ENCODE measurements around the gene MYLK3. TPM values are rescaled to one million over a fixed set of nuclear protein-coding genes. Genes with fewer than 3 reads are reported as not detected.

The MYLK3 gene
- polyA plus RNA-seq, 4 donors: 0.59 to 1.1 (median 1.0) TPM

DNA sequence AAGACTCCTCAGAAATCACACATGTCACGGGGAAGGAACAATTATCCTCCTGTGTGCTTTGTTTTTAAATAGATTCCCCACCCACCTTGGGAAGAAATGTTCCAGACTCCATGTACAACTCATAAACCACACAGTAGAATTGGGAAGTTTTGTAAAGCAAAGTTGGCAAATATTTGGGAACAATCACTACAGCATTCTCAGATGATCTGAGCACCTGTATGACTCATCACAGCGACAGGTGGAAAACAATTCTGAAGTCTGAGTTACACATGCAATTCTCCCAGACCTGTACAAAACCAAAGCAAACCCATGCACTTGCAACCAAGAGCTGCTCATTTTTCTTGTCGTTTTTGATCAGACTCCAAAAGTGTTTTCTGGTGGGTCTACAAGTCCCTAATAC, 14.4 kb upstream of the MYLK3 start:
- DNase-seq (ENCODE audit: low read depth in 4 of 4, low spot score in 2 of 4): no peak

GRCh38 chr16:46759309-46759708, 11.2 kb upstream of the MYLK3 start:
- no peak for DNase-seq (ENCODE audit: low read depth in 4 of 4, low spot score in 2 of 4)

DNA sequence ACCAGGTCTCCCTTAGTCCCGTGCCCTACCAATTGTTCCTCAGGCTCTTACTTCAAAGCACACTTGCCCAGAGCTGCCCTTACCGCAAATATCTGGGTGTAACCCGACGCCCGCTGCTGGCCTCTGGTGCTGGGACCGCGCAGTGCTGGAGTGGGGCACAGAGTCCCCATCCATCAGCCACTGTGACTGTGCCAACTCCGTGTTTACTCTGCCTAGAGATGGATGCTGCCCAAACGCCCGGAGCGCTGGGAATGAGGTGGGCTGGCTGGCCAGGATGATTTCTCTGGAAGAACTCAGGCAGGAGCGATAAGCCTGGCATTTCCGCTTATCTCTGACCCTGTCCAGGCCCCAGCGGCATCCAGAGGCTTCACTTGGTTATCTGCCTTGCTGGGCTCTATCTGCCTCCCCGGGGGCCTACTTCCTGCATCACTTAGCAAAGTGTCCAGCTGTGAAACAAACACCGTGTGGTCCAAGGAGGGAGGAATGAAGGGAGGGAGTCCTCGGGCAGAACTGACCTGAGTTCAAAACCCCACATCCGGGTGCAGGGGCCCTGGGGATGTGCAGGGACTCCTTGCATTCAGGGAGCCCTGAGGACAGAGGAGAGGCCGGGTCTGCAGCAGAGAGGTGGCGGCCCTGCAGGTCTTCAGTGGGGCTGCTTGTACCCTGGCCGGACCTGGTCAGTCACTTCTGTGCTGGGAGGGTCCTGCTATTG, 9.4 kb upstream of the MYLK3 start:
- DNase-seq (ENCODE audit: low read depth in 4 of 4, low spot score in 2 of 4): no peak

DNA sequence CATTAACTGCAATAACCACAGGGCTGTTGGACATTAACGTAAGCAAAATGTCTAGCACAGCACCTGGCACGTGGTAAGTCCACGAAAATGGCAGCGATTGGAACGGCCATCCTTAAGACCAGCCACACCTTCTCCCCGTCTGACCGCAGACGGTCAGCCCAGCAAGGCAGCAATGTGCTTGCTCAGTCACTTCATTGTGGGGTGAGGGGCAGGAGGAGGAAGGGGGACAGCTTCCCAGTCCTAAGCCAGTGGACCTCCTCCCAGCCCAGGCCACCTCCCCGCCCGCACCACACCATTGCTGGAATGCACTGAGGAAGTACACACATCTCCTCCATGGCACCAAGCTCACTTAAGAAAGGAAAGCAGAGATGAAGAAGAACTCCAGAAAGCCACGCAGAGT, 8.6 kb upstream of the MYLK3 start:
- DNase-seq (ENCODE audit: low read depth in 4 of 4, low spot score in 2 of 4): no peak

- no peak for DNase-seq (ENCODE audit: low read depth in 4 of 4, low spot score in 2 of 4)
Measured at GRCh38 chr16:46753015-46753414, 4.9 kb upstream of the MYLK3 start.

- DNase-seq (ENCODE audit: low read depth in 4 of 4, low spot score in 2 of 4): no peak
Measured at GRCh38 chr16:46751381-46751780, 3.2 kb upstream of the MYLK3 start.

DNA sequence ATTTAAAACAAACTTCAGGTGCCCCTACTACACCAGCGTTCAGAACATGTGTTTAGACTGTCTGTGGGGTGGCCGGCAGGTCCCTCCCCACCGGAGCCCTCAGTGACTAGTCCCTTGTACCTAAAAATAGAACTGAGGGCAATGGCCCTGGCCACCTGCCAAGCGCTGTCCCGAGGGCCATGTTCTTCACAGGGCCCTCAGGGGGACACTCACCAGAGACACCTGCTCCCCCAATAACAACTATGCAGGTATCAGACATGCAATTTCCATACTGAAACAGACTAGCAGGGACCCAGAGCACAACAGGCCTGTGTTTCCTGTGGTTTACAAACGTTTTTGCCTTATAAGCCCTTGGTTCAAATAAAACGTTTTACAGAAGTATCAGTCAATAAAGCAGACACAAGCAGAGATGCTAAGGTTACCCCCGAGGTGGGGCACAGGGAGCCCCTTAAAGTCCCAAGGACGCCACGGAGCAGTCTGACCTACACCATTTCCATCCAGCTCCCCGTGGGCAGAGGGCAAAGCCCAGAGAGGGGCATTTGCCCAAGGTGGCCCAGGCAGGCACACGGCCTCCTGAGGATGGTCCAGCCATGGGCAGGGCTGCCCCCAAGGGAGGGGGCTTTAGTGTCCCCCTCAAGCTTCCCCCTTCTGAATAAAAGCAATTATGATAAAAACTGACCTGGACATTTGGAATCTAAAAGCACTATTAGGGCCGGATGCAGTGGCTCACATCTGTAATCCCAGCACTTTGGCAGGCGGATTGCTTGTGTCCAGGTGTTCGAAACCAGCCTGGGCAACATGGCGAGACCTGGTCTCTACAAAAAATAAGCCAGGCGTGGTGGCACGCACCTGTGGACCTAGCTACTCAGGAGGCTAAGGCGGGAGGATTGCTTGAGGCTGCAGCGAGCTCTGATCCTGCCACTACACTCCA, 896 bp upstream of the MYLK3 start:
- DNase-seq (ENCODE audit: low read depth in 4 of 4, low spot score in 2 of 4): no peak

DNA sequence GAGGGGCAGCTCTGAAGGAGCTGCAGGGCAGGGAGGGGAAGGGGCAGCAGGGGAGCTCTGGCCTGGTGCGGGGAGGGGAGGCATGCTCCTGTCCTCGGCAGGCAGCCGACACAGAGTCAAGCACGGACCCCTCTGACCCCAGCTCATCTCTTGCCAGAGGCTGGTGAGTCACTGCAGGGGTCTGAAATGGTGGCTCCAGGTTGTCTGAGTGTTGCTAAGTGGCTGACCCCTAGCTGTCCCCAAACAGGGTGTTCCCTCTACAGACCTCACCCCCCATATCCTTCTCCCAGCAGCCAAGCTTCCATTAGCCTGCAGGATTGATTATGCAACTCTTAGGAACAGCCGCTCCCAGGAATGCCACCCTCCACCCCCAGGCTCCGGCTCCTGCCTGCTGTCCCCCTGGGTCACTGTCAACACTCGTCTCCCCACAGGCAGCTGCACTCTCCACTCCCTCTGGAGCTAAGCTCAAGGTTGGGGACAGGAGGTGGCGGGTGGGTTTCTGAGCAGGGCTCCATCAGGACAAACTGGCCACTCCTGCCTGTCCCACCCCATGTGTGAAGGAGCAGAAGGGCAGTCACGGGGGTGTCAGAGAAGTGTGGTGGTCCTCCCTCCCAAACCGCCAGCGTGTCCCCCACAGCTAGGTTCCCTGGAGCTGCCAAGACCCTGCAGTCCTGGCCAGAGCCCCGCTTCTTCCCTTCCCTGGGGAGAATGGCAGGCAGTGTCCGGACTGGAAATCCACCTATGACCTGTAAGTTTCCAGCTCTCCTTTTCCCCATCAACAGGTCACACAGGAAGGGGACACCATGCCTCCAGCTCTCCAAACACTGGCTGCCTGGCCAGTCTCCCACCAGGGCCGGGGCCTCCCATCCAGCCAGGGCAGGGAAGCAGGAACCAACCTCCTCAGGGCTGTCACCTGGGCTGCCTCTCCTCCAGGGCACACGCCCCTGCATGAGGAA, 1.0 kb downstream of the MYLK3 start:
- no peak for DNase-seq (ENCODE audit: low read depth in 4 of 4, low spot score in 2 of 4)

GRCh38 chr16:46745617-46746016, 2.5 kb downstream of the MYLK3 start:
- no peak for DNase-seq (ENCODE audit: low read depth in 4 of 4, low spot score in 2 of 4)

GRCh38 chr16:46743232-46743719, 4.9 kb downstream of the MYLK3 start:
- no peak for DNase-seq (ENCODE audit: low read depth in 4 of 4, low spot score in 2 of 4)

- DNase-seq (ENCODE audit: low read depth in 4 of 4, low spot score in 2 of 4): no peak
Measured at GRCh38 chr16:46739934-46740333, 8.2 kb downstream of the MYLK3 start.

GRCh38 chr16:46737621-46738214, 10.4 kb downstream of the MYLK3 start:
- DNase-seq (ENCODE audit: low read depth in 4 of 4, low spot score in 2 of 4): no peak

- DNase-seq (ENCODE audit: low read depth in 4 of 4, low spot score in 2 of 4): no peak
Measured at GRCh38 chr16:46736695-46737094, 11.4 kb downstream of the MYLK3 start.

GRCh38 chr16:46733319-46733830, 14.8 kb downstream of the MYLK3 start:
- DNase-seq (ENCODE audit: low read depth in 4 of 4, low spot score in 2 of 4): no peak

- DNase-seq (ENCODE audit: low read depth in 4 of 4, low spot score in 2 of 4): no peak
Measured at GRCh38 chr16:46732561-46732960, 15.6 kb downstream of the MYLK3 start.

GRCh38 chr16:46731691-46732555, 16.2 kb downstream of the MYLK3 start:
- no peak for DNase-seq (ENCODE audit: low read depth in 4 of 4, low spot score in 2 of 4)

GRCh38 chr16:46730801-46731690, 17.1 kb downstream of the MYLK3 start:
- DNase-seq (ENCODE audit: low read depth in 4 of 4, low spot score in 2 of 4): no peak

GRCh38 chr16:46730126-46730525, 18.0 kb downstream of the MYLK3 start:
- DNase-seq (ENCODE audit: low read depth in 4 of 4, low spot score in 2 of 4): no peak

All from left renal cortex interstitium (tissue), 4 donors.